T-helper 1 cell (primary cell): ENCODE data around the gene HYDIN.
"Not testable (repeated sequence)": the region's sequence is repeated elsewhere in the genome, so short reads cannot be mapped to it uniquely, and the experiment has no call there.

Experiments
- DNase-seq, 5 donors: peaks; one replicate each; pipeline ENCODE4 v3.0.0-alpha.2; 2012 to 2020

Gene HYDIN

GRCh38 chr16:71083573-71083972, 146.9 kb downstream of the HYDIN start:
- not testable (repeated sequence) for DNase-seq

- not testable (repeated sequence) for DNase-seq
Observed at GRCh38 chr16:71080777-71081176, 149.7 kb downstream of the HYDIN start.

- not testable (repeated sequence) for DNase-seq
Observed at GRCh38 chr16:71080262-71080661, 150.3 kb downstream of the HYDIN start.

- DNase-seq, result not testable (repeated sequence)
Observed at GRCh38 chr16:71070651-71071050, 159.9 kb downstream of the HYDIN start.

GRCh38 chr16:71069842-71070241, 160.7 kb downstream of the HYDIN start:
- DNase-seq, result not testable (repeated sequence)

GRCh38 chr16:71053897-71054609, 176.5 kb downstream of the HYDIN start:
- not testable (repeated sequence) for DNase-seq

GRCh38 chr16:71050307-71050706, 180.2 kb downstream of the HYDIN start:
- not testable (repeated sequence) for DNase-seq

- DNase-seq, result not testable (repeated sequence)
Observed at GRCh38 chr16:71039368-71040111, 191.0 kb downstream of the HYDIN start.

- DNase-seq, result not testable (repeated sequence)
Observed at GRCh38 chr16:71038421-71038820, 192.1 kb downstream of the HYDIN start.

GRCh38 chr16:71037987-71038386, 192.5 kb downstream of the HYDIN start:
- not testable (repeated sequence) for DNase-seq

GRCh38 chr16:71028032-71028727, 202.3 kb downstream of the HYDIN start:
- DNase-seq, result not testable (repeated sequence)

- not testable (repeated sequence) for DNase-seq
Observed at GRCh38 chr16:71027511-71027910, 203.0 kb downstream of the HYDIN start.

GRCh38 chr16:71023851-71024439, 206.6 kb downstream of the HYDIN start:
- not testable (repeated sequence) for DNase-seq

GRCh38 chr16:71021961-71022537, 208.5 kb downstream of the HYDIN start:
- not testable (repeated sequence) for DNase-seq

- not testable (repeated sequence) for DNase-seq
Observed at GRCh38 chr16:71019067-71019682, 211.3 kb downstream of the HYDIN start.

GRCh38 chr16:71015419-71015818, 215.1 kb downstream of the HYDIN start:
- DNase-seq, result not testable (repeated sequence)

GRCh38 chr16:71009440-71010223, 220.9 kb downstream of the HYDIN start:
- not testable (repeated sequence) for DNase-seq

GRCh38 chr16:71006516-71006915, 224.0 kb downstream of the HYDIN start:
- not testable (repeated sequence) for DNase-seq

GRCh38 chr16:70999735-71000134, 230.8 kb downstream of the HYDIN start:
- not testable (repeated sequence) for DNase-seq

GRCh38 chr16:70995799-70996198, 234.7 kb downstream of the HYDIN start:
- not testable (repeated sequence) for DNase-seq

GRCh38 chr16:70992511-70992910, 238.0 kb downstream of the HYDIN start:
- not testable (repeated sequence) for DNase-seq
